Fibroblast of skin of left biceps (primary cell): Measurements from ENCODE around the gene OR10A3.

Experiments used
- DNase-seq, 2 experiments: peaks; one replicate each; pipeline ENCODE4 v3.0.0-alpha.2; 2013; ENCODE audit warnings: low read depth in 2 of 2

OR10A3 gene

DNA sequence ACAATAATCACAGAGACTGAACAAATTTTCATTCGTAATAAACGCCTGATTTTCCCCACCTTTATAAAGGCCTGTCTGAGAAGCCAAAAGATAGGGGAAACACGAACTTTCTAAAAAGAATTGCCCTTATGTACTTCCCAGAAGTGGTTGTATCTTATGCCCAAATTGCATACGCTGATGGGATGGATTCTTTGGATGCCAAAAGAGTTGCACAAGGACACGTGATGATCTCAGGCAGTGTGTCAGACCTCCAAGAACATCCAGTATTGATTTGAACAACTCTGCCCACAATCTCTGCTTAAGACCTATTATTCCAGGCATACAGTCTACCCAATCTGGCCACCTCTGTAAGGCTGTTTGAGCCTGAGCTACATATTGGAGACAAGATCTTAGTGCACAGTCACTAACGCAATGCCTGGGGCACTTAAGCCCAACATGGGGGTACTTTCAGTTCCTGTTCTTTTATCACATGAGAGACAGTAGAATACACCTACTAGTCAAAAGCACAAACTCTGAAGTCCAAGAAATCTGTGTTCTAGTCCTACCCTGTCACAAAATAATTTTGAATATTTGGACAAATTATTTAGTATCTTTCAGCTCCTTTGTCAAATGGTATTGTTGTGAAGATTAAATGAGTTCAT, 49.3 kb downstream of the OR10A3 start:
- peak; percentile 54 to 57 for DNase-seq

DNA sequence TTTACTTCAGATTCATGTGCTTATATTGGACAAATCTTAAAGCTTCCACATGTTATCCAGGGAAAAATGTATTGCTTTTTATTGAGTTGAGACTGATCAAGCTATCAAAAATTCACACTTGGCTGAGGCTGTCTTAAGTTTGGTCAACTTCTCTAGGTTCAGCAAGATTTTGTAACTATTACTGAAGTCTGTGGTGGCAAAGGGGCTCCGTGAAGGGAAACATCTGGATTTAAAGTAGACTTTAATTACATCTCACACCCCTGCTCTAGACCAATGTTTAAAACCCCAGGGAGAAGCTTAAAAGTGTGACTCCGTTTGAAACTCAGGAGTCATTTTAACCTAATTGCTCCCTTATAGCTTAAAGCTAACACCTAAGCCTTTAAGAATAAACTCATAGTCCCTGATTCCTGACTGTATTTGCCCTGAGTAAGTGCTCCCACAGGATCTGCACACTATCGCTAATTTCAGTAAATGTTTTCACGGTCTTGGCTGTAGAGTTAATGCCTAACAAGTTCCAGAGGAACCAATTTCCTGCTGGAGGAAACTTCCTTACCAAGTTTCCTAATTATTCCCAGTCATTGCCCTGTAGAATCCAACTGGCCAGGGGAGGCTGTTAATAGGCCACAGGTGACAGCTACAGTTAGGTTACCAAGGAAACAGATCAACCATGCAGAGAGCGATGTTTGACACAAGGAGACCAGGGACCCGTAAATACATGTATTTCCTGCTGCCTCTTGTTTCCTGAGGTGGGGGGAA, 50.9 kb downstream of the OR10A3 start:
- no peak for DNase-seq

DNA sequence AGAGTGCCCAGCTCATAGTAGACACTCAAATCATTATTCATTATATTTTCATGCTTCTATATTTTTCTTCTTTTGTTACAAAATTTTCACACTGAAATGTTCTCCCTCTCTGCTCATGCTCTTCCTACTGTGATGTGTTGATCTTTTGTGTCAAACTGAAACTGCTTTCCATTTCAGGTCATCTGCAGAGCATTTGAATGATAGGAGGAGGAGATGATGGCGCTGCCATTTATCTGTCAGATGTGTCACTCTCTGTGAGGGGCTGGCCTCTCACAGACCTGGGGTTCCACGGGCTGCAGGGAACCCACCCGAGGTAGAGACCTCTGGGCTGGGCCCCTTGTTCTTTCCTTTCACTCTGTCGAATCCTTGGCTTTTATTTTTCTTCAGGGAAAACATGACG, 51.5 kb downstream of the OR10A3 start:
- no peak for DNase-seq
